Chondrocyte (in vitro differentiated cells): ENCODE measurements around the gene CD79B. TPM values are rescaled to one million over a fixed set of nuclear protein-coding genes. Genes with fewer than 3 reads are reported as not detected.
"Not testable (repeated sequence)": the region's sequence is repeated elsewhere in the genome, so short reads cannot be mapped to it uniquely, and the experiment has no call there.

Source experiments
- DNase-seq: peaks from one replicate; pipeline ENCODE4 v3.0.0; 2021; ENCODE audit warnings: mixed read lengths, low spot score
- H3K27ac Mint-ChIP-seq: one replicate; pipeline ENCODE4 v1.8.0; 2021; ENCODE audit warnings: mild to moderate bottlenecking, moderate library complexity, mixed read lengths; ENCODE audit not compliant: unreplicated experiment
- H3K27me3 Mint-ChIP-seq: 2 replicates; pipeline ENCODE4 v1.8.0; 2021; ENCODE audit warnings: low read depth, mixed read lengths
- H3K36me3 Mint-ChIP-seq: 2 replicates; pipeline ENCODE4 v1.8.0; 2021; ENCODE audit warnings: low read depth, mixed read lengths
- H3K4me1 Mint-ChIP-seq: 2 replicates; pipeline ENCODE4 v1.8.0; 2021; ENCODE audit warnings: low read depth, mild to moderate bottlenecking, mixed read lengths
- H3K4me3 Mint-ChIP-seq: one replicate; pipeline ENCODE4 v1.8.0; 2021; ENCODE audit warnings: mild to moderate bottlenecking, moderate library complexity, mixed read lengths; ENCODE audit not compliant: unreplicated experiment
- H3K9me3 Mint-ChIP-seq: 2 replicates; pipeline ENCODE4 v1.8.0; 2021; ENCODE audit warnings: low read depth, mixed read lengths
- total RNA-seq: library from RNA; stranded (reverse); gene quantifications from 3 replicates; pipeline ENCODE4 v1.2.1, GENCODE V29; 2021
- TF ChIP-seq, protein P1 (sequence below): fragments of 200-600 bp; sonication (generic); IDR thresholded peaks from 2 replicates; pipeline ENCODE4 v1.5.0; 2021; ENCODE audit warnings: antibody characterized with exemption, mild to moderate bottlenecking, moderate library complexity

CD79B gene
- total RNA-seq, 1 donor from 2014 or later, result not detected

DNA sequence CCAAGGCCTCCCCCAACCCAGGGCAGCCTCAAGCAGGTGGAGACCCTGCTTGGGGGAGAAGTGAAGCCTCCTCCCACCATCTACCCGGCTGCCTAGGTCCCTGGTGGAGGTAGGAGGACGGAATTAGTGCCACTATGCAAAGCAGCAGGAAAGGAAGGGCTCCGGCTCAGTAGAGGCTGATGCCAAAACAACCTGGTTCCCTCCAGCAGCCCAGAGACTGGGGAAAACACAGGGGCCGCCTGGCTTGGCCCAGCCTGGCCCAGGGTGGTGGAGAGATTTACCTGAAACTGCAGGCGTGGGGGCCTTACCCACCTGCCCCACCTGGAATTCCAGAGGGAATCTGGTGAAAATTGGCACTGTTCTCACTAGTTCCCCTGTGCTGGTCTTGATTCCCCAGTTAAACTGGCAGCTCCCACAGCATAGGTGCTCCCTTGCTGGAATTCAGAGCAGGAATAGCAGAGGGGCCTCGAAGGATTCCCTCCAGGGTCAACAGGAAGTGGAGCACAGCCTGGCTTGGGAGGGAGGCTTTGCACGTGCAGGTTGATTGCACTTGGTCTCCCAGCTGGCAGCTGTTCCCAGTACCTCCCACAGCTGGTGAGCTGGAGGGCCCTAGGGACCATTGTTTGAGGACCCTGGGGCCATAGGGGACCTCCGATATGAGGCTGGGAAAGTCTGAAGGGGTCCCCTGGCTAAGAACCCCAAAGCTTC lies 4.5 kb downstream of the CD79B start:
- peak; percentile 43 for DNase-seq
- no peak overlapping the region for H3K27ac Mint-ChIP-seq
- TF ChIP-seq, protein P1, sequence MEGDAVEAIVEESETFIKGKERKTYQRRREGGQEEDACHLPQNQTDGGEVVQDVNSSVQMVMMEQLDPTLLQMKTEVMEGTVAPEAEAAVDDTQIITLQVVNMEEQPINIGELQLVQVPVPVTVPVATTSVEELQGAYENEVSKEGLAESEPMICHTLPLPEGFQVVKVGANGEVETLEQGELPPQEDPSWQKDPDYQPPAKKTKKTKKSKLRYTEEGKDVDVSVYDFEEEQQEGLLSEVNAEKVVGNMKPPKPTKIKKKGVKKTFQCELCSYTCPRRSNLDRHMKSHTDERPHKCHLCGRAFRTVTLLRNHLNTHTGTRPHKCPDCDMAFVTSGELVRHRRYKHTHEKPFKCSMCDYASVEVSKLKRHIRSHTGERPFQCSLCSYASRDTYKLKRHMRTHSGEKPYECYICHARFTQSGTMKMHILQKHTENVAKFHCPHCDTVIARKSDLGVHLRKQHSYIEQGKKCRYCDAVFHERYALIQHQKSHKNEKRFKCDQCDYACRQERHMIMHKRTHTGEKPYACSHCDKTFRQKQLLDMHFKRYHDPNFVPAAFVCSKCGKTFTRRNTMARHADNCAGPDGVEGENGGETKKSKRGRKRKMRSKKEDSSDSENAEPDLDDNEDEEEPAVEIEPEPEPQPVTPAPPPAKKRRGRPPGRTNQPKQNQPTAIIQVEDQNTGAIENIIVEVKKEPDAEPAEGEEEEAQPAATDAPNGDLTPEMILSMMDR, result no peak

DNA sequence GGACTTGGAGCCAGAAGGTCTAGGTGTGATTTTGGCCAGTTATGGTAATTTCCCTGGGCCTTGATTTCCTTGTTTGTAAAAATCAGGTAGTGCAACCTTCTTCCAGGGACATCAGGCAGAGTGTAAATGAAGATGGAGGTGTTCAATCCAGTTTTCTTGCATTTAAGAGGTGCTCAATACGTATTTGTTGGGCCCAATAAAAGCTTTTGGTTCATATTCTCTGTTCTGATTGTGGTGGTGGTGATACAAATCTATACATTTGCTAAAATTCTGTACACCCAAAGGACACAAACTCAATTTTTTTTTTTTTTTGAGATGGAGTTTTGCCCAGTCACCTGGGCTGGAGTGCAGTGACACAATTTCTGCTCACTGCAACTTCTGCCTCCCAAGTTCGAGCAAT lies 6.0 kb downstream of the CD79B start:
- H3K27me3 Mint-ChIP-seq, result peaks cover 3% of the 10 kb centered on the region
- TF ChIP-seq, protein P1, result no peak
- DNase-seq, result no peak
- H3K4me1 Mint-ChIP-seq, result no peaks in the 10 kb centered on the region
- no peak overlapping the region for H3K27ac Mint-ChIP-seq
- no peak overlapping the region for H3K4me3 Mint-ChIP-seq
- H3K9me3 Mint-ChIP-seq, result no peaks in the 10 kb centered on the region
- H3K36me3 Mint-ChIP-seq, result no peaks in the 10 kb centered on the region

More for the DNA sequence above, 4.5 kb downstream of the CD79B start:
- no peaks in the 10 kb centered on the region for H3K9me3 Mint-ChIP-seq
- no peaks in the 10 kb centered on the region for H3K36me3 Mint-ChIP-seq
- no peaks in the 10 kb centered on the region for H3K4me1 Mint-ChIP-seq
- no peak overlapping the region for H3K4me3 Mint-ChIP-seq
- no peaks in the 10 kb centered on the region for H3K27me3 Mint-ChIP-seq

DNA sequence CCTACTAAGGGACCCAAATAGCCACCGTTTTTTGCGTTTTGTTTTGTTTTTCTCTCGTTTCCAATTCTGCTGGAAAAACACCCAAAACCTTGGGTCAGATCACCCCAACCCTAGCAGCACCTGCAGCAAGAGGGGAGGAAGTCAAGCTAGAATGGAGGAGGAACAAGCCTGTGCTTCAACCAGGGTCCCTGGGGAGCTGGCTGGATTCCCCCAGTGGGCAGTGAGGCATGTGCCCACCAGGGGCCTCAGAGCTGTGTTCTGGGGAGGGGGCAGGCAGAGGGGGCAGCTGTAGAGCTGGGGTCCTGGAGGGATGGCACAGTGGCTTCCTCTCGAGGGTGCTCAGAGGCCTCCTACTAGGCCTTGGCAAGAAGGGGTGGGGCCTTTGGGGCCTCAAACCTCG lies 6.5 kb downstream of the CD79B start:
- H3K4me3 Mint-ChIP-seq, result no peak overlapping the region
- H3K27me3 Mint-ChIP-seq, result peaks cover 3% of the 10 kb centered on the region
- DNase-seq, result peak; percentile 22
- TF ChIP-seq, protein P1, result no peak
- H3K4me1 Mint-ChIP-seq, result no peaks in the 10 kb centered on the region
- H3K36me3 Mint-ChIP-seq, result no peaks in the 10 kb centered on the region
- no peak overlapping the region for H3K27ac Mint-ChIP-seq
- no peaks in the 10 kb centered on the region for H3K9me3 Mint-ChIP-seq

DNA sequence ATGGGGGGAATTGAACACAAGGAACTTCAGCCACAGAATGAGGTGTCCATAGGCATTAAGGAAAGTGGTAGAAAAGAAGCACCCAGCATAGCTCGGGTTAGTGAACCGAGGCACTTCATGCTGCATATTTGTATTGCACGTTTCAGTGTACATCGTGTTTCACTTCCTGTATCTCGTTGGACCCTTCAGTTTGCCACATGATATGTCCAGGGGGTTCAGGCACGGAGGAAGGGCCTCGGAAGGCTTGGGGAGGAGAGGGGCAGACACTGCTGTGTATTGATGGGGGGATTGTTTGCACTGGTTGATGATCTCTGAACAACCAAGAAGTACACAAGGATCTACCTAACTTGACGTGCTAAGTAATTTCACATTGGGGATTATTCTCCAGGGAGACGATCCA lies 9.7 kb downstream of the CD79B start:
- not testable (repeated sequence) for H3K36me3 Mint-ChIP-seq, H3K4me1 Mint-ChIP-seq, H3K27ac Mint-ChIP-seq, H3K4me3 Mint-ChIP-seq, H3K9me3 Mint-ChIP-seq
- peaks cover 19% of the 10 kb centered on the region for H3K27me3 Mint-ChIP-seq
- peak; percentile 2 for DNase-seq

DNA sequence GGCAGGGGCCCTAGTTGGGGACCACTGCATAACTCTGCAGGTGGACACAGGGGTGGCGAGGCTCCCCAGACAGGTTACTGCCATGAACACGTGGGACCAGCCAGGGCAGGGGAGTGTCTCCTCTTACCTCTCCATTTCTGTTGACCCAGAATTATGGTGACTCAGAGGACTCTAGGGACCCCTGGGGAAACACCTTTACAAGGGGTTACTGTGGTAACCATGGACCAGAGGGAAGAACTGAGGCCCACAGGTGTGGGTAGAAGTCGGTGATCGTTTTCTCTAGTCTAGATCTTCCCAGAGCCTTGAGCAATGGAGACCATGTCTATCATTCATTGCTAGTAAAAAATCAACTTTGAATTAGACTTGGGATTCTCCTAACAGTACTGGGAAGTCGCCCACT lies 11.4 kb downstream of the CD79B start:
- not testable (repeated sequence) for H3K4me1 Mint-ChIP-seq, H3K9me3 Mint-ChIP-seq, H3K36me3 Mint-ChIP-seq, H3K27ac Mint-ChIP-seq, H3K4me3 Mint-ChIP-seq
- peaks cover 31% of the 10 kb centered on the region for H3K27me3 Mint-ChIP-seq
- DNase-seq, result peak; percentile 34

DNA sequence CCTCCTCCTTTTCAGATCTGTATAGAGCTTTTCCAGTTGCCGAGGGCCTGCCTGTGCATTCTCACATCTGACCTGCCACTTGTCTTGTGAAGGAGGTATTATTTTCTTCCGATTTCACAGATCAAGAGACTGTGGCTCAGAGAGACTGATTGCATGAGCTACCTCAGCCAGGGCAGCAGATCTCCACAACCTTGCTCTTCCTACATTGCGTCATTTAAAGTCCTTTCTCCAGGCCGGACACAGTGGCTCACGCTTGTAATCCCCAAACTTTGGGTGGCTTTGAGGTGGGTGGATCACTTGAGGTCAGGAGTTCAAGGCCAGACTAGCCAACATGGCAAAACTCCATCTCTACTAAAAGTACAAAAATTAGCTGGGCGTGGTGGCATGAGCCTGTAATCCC lies 12.1 kb downstream of the CD79B start:
- H3K27ac Mint-ChIP-seq, H3K36me3 Mint-ChIP-seq, H3K9me3 Mint-ChIP-seq, H3K4me1 Mint-ChIP-seq, H3K4me3 Mint-ChIP-seq: not testable (repeated sequence)
- H3K27me3 Mint-ChIP-seq, result peaks cover 35% of the 10 kb centered on the region
- peak; percentile 4 for DNase-seq

DNA sequence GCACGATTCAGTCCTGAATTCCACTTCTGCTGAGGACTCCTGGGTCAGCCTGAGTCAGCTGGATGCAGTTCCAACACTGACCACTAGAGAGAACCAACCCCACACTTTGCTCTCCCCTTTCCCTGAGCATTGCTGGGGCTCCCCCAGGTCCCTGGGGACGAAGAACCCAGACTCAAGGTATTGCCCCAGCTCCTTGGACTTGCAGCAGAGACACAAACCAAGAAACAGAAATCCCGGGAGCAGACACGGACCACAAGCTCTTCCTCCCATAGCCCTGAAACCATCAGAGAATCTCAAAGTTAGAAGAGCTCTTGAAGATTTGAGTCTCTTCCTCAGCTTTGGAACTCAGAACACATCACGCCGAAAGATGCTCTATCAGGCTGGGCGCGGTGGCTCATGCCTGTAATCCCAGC lies 12.8 kb downstream of the CD79B start:
- H3K27ac Mint-ChIP-seq, result peak overlapping the region; percentile 41
- peaks cover 4% of the 10 kb centered on the region for H3K4me1 Mint-ChIP-seq
- no peaks in the 10 kb centered on the region for H3K36me3 Mint-ChIP-seq
- no peaks in the 10 kb centered on the region for H3K9me3 Mint-ChIP-seq
- TF ChIP-seq, protein P1, result peak; percentile 90
- H3K4me3 Mint-ChIP-seq, result no peak overlapping the region
- peak; percentile 38 for DNase-seq
- peaks cover 41% of the 10 kb centered on the region for H3K27me3 Mint-ChIP-seq

DNA sequence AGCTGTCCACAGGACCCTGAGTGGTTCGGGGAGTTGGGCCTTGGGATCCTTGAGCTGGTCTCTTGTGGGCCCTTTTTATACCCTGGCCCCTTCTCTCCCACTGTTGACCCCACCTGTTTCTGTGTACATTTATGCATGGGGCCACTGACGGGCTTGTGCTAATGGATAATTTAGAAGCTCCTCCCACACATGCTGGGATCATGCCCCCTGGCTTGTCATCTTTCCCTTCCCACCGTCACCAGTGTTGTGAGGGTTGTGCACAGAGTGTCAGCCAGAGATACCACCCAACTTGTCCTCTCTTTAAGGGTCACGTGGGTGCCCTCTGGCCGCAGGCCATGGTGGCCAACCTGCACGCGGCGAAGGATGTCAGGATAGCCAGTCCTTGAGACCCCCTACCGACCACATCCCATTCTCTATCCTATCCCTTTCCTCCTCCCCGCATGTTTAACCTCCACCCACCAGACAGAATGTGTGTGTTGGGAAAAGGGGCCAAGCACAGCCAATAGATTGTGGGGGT lies 13.3 kb downstream of the CD79B start, which contains the start of gene GH1:
Gene GH1, minus strand, starts transcription at position 51 of the 517 bp plus-strand sequence. CDS start 63 bp downstream, outside the sequence.
- H3K4me1 Mint-ChIP-seq, H3K36me3 Mint-ChIP-seq, H3K9me3 Mint-ChIP-seq, H3K4me3 Mint-ChIP-seq: not testable (repeated sequence)
- Mint-ChIP-seq H3K27ac (peak within 1 kb of the TSS; percentile 41), H3K27me3 (peaks cover 42% of the 10 kb centered on the region)
- peak; percentile 18 for DNase-seq
